OCI-LY3 (cell line): Measurements from ENCODE around the gene CHDH.

Experiments
- EZH2phosphoT487 ChIP-seq: fragments of 200-600 bp; shearing (Covaris generic); IDR thresholded peaks from 2 replicates; pipeline ENCODE4 v1.6.1; 2018; ENCODE audit warnings: antibody characterized with exemption, mixed run types, low read depth
- TF ChIP-seq, protein P1 (sequence below): fragments of 200-600, 300-600 bp; sonication (generic); IDR thresholded peaks from 2 replicates; pipeline ENCODE4 v1.5.1; 2014; ENCODE audit warnings: antibody characterized with exemption, low read length, low read depth

DNA sequence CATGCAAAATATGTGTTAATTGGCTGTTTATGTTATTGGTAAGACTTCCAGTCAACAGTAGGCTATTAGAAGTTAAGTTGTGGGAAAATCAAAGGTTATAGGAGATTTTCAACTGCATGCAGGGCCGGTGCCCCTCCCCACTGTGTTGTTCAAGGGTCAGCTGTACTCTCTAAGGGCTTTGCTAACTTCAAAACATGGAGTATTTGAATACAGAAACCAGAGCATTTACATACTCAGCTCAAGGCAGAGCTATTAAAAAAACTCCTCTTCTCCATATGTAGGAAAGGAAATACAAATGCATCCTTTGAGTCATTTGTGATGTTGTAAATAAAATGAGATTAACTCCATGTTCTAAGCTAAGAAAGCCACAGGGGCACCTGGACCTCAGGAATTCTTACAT, 16.9 kb upstream of the CHDH start:
- TF ChIP-seq, protein P1, sequence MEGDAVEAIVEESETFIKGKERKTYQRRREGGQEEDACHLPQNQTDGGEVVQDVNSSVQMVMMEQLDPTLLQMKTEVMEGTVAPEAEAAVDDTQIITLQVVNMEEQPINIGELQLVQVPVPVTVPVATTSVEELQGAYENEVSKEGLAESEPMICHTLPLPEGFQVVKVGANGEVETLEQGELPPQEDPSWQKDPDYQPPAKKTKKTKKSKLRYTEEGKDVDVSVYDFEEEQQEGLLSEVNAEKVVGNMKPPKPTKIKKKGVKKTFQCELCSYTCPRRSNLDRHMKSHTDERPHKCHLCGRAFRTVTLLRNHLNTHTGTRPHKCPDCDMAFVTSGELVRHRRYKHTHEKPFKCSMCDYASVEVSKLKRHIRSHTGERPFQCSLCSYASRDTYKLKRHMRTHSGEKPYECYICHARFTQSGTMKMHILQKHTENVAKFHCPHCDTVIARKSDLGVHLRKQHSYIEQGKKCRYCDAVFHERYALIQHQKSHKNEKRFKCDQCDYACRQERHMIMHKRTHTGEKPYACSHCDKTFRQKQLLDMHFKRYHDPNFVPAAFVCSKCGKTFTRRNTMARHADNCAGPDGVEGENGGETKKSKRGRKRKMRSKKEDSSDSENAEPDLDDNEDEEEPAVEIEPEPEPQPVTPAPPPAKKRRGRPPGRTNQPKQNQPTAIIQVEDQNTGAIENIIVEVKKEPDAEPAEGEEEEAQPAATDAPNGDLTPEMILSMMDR: no peak
- no peak for TF ChIP-seq EZH2phosphoT487
